Right lung (tissue), 5 donors: ENCODE measurements around the gene MAP7. TPM values are rescaled to one million over a fixed set of nuclear protein-coding genes. Genes with fewer than 3 reads are reported as not detected.
"Not testable (repeated sequence)": the region's sequence is repeated elsewhere in the genome, so short reads cannot be mapped to it uniquely, and the experiment has no call there.

Experiments
- DNase-seq, 2 donors: peaks; one replicate each; pipeline ENCODE4 v3.0.0-alpha.2; 2013
- polyA plus RNA-seq, 5 donors: library from polyadenylated mRNA; unstranded; fragments of 120-200 nt; gene quantifications; one replicate each; pipeline versions ENCODE4 v1.2.1 to v1.2.3, GENCODE V29; 2013; ENCODE audit warnings: inconsistent platforms in 1 of 5, low replicate concordance in 1 of 5; ENCODE audit not compliant: insufficient read length in 5 of 5, insufficient read depth in 1 of 5

The MAP7 gene
- polyA plus RNA-seq, 5 donors: 13.8 to 19.1 (median 16.9) TPM

DNA sequence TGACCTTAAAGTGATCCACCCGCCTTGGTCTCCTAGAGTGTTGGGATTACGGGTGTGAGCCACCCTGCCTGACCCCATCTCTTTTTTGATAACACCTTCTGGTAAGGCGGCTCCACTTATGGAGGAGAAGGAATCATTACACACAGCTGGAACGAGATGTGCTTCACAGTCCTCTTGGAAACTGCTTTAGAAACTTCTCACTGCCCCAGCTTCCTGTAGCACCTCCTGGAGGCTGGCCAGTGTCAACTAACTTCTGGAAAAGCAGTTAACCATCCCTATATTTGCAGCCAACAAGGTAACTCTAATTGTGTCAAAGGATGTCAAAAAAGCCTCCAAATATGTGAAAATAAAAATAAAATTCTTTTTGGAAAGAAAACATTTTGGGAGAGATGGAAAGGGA lies 211.7 kb downstream of the MAP7 start:
- no peak for DNase-seq

DNA sequence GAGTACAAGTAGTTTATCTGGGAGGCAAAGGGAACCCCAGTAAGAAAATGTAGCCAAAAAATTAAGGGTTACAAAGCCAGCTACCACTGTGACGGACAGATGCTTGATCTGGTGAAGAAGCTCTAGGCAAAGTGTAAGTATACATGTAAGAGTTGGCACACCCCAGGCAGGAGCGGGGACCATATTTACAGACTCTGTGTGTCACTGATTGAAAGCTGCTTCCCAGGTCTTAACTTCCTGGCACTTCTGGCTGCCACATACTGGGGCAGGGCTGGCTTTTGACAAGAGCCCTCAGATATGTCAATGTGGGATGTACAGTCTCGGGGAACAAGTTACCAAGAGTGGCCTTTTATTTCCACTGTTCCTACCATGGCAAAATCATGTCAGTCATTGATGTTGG lies 212.6 kb downstream of the MAP7 start:
- no peak for DNase-seq

DNA sequence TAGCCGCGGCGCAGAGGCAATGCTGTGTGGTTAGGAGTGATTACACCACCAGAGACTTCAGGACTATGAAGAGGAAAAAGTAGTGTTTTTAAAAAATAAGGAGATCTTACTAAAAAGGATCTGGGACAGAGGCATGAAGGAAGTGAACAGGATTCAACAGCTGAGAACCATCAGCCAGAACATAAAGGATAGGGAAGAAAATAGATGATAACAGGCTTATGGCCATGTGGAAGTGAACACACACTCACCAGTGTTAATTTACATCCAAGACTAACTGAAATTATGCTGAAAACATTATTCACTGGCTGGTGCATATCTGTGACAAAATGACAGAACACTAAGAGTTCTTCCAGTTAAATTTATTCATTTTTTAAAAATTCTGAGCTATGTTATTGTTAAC lies 213.1 kb downstream of the MAP7 start:
- no peak for DNase-seq

DNA sequence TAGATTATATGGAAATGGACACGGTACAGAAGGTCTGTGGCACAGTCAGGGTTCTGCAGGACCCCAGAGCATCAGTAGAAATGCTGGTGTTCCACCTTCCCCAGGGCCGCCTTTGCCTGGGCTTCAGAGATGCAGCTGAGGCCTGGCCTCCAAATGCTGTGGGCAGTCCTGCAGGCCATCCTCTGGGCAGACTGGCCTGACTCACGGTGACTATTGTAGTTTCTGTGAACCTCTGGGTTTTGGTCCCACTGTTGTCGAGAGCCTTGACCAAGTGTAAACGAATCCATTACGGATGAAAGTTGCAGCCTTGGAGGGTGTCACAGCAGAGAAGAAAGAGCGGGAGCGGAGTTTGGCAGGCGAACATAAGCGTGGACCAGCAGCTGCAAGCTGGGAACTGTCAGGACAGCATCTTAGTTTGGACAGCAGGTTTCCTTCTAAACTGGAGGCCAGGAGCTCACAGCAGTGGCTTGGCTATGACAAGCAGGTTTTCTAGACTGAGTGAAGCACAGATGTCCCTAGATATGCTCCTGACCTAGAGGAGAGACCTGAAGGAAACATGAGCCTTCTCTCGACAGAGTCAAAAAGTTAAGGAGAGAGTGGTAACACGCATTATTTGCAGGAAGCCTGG lies 214.4 kb downstream of the MAP7 start:
- peak in 1 of 2 donors; percentile 51 for DNase-seq

DNA sequence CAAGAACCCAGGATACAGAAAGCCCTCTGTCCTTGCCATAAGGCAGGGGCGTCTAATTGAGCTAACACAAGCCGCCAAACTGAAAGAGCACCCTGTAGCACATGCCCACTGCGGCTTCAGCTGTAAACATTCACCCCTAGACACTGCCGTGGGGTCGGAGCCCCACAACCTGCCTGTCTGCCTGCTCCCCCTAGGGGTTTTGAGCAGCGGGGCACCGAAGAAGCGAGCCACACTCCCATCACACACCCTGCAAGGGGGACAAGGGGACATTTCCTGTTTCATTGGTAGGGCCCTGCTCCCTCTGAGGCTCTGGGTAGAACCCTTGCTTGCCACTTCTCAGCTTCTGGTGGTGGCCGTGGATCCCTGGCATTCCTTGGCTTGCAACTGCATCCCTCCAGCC lies 215.4 kb downstream of the MAP7 start:
- DNase-seq: no peak

DNA sequence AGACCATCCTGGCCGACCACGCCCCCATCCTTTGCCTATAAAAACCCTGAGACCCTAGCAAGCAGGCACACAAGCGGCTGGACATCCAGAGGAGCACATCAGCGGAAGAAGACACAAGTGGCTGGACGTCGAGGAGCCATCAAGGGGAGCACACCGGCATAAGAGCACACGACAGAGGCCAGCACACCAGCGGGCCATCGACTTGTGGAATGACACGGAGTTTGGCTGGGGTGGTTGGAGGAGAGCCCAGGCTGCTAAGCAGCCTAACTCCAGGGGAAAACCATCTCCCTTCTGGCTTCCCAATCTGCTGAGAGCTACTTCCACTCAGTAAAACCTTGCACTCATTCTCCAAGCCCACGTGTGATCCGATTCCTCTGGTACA lies 215.8 kb downstream of the MAP7 start:
- no peak for DNase-seq

DNA sequence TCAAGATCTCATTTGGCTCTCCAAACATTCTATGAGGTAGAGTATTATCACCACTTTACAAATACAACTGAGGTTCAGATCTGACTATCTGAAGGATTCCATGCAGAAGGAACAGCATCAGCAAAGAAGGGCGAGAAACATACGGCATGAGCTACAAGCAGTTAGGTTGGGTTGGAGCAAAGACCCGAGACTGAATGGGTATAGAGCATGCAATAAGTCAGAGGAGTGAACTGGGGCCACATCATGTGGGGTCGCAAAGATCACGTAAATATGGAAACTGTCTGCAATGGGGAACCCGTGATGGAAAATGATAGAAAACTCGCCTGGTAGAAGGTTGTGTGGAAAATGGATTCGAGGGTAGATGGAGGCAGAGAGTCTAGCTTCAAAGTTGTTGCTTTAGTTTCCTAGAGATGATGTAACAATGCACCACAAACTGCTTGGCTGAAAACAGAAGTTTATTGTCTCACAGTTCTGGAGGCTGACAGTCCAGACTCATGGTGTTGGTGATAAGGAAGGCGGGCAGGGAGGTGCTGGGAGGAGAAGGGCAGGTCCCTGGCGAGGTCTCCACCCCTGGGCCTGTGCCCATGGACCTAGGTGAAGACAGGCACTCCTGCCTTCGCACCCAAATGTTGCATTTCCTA lies 216.3 kb downstream of the MAP7 start:
- no peak for DNase-seq

DNA sequence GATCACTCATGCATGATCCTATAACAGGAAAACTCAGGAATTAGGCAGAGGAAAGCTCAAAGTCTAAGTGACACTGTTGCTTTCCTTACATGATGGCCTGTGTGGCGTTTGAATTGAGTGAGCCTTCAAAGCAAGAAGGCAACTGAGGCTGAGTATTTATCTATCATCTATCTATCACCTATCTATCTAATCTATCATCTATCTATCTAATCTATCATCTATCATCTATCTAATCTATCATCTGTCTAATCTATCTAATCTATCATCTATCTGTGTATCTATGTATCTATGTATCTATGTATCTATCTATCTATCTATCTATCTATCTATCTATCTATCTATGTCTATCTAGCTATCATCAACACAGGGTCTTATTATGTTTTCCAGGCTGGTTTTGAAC lies 218.8 kb downstream of the MAP7 start:
- DNase-seq: no peak

DNA sequence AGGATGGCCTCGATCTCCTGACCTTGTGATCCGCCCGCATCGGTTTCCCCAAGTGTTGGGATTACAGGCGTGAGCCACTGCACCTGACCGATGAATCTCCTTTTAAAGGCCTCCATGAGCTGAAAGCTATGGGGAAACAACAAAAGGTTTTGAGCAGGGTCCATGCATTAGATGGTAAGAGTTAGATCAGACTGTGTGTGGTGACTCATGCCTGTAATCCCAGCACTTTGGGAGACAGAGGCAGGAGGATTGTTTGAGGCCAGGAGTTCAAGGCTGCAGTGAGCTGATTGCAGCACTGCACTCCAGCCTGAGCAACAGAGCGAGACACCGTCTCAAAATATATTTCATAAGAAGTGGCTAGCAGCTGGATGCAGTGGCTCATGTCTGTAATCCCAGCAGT lies 219.6 kb downstream of the MAP7 start:
- no peak for DNase-seq

DNA sequence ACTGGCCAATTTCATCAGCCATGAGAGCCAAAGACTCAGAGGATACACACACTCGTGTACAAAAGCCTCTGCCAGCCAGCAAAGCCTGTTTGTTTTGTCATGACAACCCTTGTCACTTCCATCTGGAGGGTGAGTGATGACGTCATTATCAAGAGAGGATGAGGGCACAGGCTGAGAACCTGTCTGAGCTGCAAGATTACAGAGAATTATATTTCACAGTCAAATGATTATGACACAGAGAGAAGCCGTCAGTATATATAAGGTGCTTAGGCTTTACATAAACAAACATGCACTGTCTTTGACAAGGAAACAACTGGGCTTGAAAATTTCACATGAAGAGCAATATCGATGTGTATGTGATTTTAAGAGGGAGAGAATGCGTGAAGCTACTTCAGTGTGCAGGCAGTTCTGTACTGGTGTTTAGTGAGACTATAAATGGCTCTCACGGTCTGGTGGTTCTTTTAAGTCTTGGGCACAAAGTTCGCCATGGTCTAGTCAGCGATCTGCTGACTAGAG lies 224.1 kb downstream of the MAP7 start:
- no peak for DNase-seq

DNA sequence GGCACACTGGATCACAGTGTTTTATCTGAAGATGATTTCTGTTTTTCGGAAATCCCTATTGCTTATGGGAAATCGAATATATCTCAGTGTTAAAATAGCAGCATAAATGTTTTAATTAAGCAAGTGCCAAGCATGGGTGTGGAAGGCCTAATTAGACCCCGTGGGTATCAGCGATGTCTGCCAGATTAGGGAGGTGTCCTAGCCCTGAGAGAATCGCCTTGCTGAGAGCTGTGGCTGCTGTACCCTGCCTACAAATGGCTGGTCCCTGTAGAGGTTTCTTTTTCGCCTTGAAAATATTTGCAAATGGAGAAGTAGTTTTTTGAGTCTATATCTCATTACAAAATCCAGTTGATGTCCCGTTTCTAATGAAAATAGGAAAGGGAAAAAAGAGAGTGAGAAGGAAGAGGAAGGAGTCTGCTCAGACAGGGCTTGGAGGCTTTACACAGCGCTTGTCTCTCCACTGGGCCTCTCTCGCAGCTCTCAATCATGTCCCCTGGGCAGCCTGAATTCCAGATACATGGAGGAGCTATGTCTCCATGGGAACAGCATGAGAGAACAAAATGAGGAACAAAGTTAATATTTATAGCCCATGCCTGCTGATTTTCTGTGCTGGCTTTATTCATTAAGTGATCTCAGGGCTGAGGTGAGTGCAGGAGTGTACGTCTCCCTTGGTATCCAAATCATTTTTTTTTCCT lies 225.4 kb downstream of the MAP7 start:
- DNase-seq: no peak

DNA sequence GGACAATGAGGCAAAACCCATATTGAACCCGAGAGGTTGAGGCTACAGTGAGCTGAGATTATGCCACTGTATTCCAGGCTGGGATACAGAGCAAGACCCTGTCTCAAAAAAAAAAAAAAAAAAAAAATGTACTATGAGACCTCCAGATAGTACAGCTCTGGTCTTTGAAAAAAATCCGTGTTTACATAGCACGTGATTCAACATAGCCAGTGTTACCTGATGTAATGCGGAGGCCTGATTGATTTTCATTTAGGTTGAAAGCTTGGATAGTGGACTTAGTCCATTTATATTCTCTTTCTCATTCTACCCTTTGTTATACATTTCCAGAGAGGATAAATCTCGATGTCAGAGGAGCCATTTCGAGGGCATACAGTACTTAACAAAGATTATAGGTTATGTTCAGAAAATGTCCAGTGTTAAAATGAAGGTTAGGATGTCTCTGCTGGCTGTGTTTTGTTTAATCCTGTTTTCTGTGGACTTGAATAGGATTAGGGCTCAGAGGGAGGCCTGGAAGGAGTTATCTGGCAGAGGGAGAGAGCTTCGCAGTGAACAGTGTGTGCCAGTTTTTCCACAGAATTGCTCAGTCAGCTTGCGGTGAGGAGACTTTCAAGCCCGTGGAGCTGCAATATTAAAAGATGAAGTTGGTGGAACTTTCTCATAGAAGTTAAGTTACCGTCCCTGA lies 226.7 kb downstream of the MAP7 start:
- DNase-seq: no peak

DNA sequence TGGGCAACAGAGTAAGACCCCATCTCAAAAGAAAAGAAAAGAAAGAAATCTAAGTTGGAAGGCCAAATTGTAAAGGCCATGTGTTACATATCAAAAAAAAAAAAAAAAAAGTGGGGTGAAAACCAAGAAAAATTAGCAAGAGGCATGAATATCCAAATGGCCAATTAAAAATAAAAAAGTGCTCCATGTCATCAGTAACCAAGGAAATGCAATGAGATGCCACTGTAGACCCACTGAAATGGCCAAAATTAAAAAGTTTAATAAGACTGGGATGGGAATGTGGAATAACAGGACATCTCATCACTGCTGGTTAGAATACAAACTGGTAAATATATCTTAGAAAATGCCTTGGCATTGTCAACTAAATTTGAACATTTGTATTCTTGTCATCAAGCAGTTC lies 230.5 kb downstream of the MAP7 start:
- no peak for DNase-seq

DNA sequence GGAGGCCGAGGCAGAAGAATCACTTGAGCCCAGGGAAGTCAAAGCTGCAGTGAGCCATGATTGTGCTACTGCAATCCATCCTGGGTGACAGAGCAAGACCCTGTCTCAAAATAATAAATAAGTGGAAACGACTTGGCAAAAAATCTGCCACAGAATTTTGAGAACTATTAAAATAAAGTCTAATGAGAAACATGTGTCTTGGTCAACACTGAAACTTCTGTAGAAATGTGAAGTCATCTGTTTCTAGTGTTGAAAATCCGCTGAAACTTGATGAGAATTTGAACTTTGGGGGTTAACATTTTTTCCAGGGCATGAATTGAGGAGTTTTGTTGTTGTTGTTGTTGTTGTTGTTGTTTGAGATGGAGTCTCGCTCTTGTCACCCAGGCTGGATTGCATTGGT lies 231.5 kb downstream of the MAP7 start:
- DNase-seq: no peak

DNA sequence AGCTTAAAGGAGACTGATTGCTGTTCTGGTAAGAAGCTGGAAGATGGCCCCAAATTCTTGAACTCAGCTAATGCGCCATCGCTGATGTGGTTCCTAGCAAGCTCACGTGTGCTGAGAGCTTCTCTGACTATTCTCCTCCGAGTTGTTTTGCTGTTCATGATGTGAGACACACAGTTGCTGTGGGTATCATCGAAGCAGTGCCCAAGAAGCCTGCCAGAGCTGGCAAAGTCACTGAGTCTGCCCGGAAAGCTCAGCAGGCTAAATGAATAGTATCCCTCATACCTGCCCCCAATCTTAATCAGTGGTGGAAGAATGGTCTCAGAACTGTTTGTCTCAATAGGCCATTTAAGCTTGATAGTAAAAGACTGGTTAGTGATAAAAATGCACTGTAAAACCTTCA lies 232.3 kb downstream of the MAP7 start:
- no peak for DNase-seq

DNA sequence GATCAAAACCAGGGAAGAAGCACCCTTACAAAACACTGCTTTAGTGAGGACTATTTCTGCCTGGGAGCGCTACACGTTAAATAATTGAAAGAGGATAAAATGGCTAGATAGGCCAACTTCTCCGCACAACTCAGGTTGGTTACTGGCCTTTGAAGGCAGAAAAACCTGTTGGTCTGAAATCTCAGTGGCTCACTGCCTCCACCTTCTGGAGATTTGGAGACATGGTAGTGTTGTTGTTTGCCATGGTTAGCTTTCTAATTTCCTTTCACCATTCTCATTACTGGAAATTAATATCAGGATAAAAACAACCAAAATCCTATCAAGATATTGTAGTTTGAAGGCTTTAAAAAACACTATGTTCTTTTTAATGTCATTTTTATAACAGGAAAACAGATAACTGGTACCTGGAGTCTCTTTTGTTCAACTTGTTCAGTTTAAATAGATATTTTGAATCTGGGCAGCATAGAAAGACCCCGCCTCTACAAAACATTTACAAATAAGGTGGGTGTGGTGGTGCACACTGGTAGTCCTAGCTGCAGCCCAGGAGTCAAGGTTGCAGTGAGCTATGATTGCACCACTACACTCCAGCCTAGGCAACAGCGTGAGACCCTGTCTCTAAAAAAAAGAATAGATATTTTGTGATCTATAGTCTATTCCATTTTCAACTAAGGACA lies 233.1 kb downstream of the MAP7 start:
- peak; percentile 35 to 57 for DNase-seq

DNA sequence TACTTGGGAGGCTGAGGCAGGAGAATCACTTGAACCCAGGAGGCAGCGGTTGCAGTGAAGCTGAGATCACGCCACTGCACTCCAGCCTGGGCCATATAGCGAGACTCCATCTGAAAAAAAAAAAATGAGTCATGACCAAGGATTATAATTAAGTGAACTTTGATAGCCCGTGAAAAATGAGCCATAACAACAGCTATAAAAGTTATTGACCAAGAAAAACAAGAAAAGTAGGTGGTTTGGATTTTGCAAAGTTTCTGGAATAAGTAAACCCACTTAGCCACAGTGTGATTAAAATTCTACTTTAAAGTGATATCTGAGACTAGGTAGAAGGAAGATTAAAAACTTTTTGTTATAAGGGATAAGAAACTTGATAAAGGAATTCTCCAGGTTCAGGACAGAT lies 234.6 kb downstream of the MAP7 start:
- no peak for DNase-seq

DNA sequence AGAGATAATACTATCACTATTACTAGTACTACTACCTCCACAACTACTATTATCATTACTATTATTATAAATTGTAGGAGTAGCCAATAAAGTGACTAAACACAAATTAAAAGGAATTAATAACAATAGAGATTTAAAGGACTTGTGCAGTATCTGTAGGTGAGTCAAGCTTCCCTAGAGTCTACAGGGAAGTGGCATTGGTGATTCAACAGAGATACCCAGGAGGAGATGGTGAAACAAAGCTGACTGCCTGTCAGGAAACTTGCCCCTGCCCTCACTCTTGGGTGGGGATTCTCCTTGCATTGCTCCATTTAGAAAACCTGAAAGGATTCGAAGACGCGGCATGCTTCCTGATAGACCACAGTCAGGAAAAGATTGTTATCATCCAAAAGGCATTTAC lies 237.2 kb downstream of the MAP7 start:
- no peak for DNase-seq

DNA sequence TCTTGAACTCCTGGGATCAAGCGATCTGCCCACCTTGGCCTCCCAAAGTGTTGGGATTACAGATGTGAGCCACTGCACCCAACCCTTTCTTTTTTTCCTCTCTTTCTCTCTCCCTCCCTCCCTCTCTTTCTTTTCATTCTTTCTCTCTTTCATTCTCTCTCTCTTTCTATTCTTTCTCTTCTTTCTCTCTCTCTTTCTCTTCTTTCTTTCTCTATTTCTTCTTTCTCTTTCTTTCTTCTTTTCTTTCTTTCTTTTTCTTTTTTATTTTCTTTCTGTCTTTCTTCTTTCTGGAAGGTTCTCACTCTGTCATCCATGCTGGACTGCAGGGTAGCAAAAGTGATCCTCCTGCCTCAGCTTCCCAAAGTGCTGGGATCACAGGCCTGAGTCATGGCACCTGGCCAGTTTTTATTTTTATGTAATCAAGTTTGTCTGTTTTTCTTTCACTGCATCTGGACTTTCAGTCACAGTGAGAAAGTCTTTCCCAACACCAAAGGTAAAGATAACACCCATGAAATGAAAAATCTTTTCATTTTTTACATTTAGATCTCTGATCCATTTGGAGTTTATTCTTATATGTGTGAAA lies 240.4 kb downstream of the MAP7 start:
- DNase-seq: no peak

DNA sequence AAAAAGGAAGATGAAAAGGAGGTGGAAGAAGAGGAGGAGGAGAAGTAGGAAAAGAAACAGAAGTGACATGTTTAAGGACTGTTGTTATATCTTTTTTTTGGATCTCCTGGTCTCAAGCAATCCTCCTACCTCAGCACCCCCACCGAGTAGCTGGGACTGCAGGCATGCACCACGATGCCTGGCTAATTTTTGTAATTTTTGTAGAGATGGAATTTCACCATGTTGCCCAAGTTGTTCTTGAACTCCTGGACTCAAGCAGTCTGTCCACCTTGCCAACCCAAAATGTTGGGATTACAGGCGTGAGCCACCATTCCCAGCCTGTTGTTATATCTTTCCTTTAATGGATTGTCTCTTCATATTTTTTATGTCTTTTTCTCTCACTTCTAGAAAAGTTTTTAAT lies 241.1 kb downstream of the MAP7 start:
- DNase-seq: no peak

DNA sequence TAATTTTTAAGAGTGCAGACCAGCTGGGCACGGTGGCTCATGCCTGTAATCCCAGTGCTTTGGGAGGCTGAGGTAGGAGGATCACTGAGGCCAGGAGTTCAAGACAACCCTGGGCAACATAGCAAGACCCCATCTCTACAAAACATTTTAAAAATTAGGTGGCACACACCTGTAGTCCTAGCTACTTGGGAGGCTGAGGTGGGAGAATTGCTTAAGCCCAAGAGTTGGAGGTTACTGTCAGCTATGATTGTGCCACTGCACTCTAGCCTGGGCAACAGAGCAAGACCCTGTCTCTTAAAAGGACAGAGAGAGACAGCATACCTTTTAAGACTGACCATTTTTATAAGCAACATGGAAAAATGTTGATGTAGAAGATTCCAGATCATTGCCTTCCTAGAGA lies 241.8 kb downstream of the MAP7 start:
- not testable (repeated sequence) for DNase-seq

DNA sequence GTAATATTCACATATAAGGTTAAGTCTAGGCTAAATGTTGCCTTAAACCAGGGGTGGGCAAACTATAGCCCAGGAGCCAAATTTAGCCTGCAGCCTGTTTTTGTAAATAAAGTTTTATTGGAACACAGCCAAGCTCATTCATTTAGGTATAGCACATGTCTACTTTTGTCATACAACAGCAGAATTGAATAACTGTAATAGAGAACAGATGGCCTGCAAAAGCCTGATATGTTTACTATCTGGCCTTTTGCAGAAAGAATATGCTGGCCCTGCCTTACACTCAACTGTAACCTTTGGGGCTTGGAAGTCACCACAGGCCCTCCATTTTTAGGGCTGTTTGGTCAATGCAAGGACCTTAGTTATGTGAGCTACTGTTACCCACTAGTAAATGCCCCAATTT lies 242.9 kb downstream of the MAP7 start:
- no peak for DNase-seq
